GM03348 (cell line): Measurements from ENCODE around the gene C16orf86.

Experiments used
- DNase-seq: peaks from one replicate; pipeline ENCODE4 v3.0.0; 2012; ENCODE audit warnings: low spot score

The C16orf86 gene, protein sequence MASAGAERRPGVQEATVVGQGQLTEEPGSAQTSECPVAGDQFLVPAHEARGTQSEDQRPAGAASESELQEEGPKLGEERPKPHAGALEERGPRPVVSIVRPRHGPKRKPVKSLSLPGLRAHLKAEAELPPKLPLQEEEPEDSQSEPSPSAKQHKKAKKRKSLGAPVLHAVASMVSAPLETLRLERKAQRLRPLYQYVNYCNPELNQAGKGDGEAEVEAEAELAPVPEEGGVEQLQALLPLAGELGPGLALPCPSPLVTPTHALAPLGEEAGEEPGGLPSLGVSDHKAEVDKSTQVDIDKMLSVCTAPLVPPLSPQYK

DNA sequence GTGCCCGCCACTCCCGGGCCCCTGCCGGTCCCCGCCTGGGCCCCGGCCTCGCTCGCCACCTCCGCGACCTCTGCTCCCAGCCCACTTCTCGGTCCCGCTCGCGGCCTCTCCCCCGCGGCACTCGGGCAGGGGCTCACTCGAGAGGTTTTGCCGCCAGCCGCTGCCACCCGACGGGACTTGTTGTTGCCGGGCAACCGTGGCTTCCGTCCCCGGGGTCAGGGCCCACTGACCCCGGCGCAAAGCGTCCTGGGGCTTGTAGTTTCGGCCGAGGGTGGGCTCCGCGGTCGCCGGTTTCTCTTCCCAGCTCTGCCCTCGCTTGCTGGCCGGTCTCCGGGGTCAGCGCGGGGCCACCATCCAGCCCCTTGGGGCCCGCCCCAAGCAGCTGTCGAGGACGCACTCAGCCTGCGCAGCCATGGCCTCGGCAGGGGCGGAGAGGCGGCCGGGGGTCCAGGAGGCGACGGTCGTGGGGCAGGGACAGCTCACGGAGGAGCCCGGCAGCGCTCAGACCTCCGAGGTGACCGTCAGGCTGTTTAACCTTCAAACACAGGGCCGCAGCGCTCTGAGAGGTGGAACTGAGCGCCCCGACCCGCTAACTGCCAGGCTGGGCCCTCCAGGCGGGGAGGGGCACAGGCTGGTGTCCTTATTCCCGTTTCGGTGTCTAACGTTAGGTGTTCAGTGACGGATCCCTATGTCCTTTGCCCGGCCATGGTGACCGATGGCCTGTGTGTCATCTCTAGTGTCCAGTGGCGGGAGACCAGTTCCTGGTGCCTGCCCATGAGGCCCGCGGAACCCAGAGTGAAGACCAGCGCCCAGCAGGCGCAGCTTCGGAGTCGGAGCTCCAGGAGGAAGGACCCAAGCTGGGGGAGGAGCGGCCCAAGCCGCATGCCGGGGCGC, at the start of gene C16orf86, which contains the start of gene ENKD1:
Gene C16orf86, plus strand, starts transcription at position 256 of the 894 bp plus-strand sequence. Its CDS starts 157 bp downstream, at position 413.
Gene ENKD1, minus strand, starts transcription at position 192 of the 894 bp plus-strand sequence. CDS start 308 bp downstream, outside the sequence.
- DNase-seq = peak; percentile 86

DNA sequence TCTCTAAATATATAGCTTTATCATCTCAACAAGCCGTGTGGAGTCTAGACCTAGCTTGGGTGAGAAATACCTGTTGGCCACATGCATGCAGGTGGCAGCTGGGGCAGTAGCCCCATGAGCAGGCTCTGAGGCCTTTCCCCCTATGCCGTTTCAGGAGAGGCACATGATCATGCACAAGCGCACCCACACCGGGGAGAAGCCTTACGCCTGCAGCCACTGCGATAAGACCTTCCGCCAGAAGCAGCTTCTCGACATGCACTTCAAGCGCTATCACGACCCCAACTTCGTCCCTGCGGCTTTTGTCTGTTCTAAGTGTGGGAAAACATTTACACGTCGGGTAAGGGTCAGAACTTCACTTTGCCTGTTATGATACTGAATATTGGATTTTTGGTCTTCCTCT, 38.4 kb upstream of the C16orf86 start:
- no peak for DNase-seq

DNA sequence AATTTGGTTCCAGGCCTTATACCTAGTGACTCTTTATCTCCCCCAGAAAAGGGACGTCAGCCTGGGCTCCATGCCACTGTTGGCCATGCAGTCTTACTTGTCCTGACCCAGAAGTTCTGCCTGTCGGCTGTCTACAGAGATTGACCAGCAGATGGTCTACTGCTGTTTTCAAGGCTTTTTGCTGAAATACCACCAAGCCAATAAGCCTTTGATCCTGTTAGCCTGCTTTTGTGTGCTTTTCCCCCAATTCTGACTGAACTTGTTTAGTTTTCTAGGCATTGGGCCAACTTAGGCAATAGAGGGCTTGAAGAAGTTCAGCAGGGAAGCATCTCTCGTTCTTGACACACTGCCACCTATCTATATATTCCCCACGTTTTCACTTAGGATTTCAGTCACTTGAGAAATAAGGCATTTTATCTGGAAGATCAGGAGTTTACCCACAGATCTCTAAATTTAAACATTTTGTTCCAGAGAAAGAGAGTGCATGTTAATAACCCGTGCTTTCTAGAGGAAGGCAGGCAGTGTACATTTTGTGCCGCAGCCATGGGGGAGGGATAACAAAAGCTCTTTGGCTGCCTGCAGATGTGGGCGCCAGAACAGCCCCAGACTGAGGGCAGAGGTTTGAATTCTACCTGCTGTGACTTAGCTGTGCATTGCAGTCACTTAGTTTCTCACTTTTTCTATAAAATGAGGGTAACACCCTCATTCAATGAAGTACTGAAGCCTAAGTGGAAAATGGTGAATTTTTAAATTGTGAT, 34.0 kb upstream of the C16orf86 start:
- no peak for DNase-seq

DNA sequence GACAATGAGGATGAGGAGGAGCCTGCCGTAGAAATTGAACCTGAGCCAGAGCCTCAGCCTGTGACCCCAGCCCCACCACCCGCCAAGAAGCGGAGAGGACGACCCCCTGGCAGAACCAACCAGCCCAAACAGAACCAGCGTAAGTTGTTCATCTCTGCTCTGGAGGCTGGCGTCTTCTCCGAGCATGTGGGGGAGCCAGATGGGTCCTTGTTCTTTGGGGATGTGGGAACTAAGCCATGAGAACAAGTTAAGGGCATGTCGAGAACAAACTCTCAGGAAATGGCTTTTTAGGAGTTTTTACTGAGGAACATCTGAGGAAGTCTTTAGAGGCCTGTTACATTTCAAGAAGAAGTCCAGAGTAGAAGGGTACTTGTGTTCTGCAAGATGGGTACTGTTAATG, 29.9 kb upstream of the C16orf86 start:
- DNase-seq = no peak

DNA sequence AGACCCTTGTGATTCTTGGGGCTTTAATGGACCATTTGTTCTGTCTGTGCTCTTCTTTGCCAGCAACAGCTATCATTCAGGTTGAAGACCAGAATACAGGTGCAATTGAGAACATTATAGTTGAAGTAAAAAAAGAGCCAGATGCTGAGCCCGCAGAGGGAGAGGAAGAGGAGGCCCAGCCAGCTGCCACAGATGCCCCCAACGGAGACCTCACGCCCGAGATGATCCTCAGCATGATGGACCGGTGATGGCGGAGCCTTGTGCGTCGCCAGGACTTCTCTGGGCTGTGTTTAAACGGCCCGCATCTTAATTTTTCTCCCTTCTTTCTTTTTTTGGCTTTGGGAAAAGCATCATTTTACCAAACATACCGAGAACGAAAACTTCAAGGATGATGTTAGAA, 29.0 kb upstream of the C16orf86 start:
- DNase-seq = no peak

DNA sequence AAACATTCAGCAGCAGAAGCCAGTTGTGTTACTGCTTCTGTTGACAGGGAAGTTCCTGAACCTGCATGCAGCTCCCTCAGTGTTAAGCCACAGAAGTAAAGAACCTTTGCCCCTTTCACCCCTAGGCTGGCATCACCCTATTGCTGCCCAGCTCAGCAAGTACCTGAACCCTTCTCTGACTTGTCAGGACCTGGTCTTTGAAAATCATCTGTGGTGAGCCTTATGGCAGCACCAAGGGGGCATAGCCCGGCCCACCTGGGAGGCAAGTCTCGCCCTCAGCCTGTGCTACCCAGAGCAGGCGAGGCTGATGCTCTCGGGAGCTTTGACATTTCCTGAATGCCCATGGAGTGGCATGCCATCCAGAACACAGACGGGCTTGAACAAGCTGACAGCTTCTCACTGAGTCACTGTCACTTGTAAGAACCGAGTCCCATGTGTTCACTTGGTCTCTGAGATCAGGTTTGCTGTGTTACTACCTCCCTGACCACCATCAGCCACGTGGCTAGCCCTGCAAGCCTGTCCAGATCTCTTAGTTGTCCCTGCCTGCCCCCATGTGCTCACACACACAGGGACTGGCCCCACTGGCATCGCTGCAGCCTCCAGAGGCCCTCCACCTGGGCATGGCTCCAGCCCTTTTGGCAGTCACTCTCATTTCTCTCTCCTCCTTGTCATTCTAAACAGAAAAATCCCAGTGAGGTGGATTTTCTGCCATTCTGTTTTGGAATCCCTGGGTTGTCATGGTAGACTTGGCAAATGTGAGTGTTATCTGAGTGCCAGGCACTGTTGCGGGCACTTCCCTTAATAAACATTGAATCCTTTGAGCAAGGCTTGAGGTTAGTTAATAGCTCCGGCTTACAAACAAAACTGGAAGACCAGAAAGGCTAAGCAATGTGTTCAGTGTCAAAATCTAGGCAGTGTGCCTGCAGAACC, 24.6 kb upstream of the C16orf86 start:
- peak; percentile 59 for DNase-seq

DNA sequence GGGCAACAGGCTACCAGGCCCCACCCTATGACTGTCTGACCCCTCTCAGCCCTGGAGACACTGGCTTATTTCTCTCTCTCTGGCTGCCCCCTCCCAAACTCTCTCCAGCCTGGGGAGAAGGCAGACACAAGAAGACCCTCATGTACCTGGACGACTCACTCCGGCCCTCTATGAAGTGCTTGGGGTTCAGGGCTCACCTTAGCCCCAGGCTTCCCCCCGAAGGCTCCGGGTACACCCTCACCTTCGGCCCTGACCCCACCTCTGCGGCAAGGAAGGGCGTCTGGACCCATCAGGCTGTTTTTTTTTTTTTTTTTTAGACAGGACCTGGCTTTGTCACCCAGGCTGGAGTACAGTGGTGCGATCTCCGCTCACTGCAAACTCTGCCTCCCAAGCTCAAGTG, 22.6 kb upstream of the C16orf86 start:
- DNase-seq = no peak

DNA sequence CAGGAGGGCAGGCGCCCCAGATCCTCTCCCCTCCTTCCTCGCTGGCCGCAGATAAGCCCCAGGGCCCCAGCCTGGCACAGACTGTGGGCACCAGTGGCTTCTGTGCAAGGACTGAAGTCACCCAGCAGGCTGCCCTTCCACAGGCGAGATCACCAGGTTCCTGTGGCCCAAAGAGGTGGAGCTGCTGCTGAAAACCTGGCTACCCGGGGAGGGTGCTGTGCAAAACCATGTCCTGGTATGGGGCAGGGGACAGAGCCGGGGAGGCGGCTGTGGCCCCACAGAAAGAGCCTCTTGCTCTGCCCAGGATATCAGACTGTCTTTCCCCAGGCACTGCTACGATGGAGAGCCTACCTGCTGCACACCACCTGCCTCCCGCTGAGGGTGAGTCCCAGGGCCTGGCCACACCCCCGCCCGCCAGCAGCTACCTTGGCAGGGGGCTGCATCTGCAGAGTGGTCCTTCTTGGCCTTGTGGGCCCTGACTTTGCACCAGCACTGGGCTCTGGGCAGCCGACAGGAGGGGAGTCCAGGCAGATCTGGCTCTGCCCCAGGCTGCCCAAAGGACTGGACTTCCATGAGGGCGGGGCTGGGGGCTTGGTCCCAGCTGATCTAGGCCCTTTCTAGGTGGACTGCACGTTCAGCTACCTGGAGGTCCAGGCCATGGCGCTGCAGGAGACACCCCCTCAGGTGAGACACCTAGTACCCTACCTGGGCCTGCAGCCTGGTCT, 21.1 kb upstream of the C16orf86 start:
- DNase-seq = no peak

DNA sequence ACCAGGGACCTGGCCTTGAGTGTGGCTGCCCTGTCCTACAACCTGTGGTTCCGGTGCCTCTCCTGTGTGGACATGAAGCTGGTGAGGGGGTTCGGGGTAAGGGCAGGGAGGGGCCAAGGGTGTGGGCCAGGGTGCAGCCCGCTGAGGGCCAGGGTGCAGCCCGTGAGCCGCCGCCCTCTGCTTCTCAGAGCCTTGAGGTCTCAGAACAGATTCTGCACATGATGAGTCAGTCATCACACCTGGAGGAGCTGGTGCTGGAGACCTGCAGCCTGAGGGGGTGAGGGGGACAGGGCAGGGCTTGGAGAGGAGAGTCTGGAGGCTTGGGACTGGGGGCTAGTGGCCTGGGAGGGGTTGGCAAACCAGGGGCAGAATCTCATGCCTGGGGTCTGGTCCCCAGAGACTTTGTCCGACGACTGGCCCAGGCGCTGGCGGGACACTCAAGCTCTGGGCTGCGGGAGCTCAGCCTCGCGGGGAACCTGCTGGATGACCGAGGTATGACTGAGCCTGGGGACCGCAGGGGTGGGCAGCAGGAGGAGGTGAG, 19.4 kb upstream of the C16orf86 start:
- DNase-seq = no peak

DNA sequence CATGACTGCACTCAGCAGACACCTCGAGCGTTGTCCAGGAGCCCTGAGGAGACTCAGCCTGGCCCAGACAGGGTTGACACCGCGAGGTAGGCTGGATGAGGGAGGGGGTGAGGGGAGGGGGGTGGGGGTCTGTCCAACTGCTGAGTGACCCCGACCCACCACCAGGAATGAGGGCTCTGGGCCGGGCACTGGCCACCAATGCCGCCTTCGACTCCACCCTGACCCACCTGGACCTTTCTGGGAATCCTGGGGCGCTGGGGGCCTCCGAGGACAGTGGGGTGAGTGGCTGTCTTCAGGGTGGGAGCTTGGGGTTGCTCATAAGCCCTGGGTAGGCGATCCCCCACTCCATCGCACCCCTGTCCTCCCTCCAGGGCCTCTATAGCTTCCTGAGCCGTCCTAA, 18.9 kb upstream of the C16orf86 start:
- no peak for DNase-seq

DNA sequence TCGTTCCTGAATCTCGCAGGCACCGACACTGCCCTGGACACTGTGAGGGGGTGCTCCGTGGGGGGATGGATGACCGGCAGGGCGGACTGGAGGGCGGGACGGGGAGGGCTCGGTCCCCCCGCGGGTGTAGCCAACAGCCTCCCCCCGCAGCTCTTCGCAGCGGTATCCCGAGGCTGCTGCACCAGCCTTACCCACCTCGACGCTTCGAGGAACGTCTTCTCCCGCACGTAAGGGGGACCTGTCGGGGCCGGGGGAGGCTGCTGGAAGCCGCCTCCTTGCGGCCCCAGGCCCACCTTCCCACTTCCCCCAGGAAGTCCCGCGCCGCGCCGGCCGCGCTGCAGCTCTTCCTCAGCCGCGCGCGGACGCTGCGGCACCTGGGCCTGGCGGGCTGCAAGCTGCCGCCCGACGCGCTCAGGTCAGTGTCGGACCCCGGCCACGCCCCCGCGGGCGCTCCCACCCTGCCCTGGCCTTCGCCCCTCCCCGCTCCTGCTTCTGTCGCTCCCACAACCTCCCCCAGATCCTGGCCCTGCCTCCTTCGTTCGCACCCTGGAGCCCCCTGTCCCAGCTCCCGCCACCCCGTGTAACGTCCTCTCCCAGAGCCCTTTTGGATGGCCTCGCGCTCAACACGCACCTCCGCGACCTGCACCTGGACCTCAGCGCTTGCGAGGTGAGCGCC, 18.4 kb upstream of the C16orf86 start:
- no peak for DNase-seq

DNA sequence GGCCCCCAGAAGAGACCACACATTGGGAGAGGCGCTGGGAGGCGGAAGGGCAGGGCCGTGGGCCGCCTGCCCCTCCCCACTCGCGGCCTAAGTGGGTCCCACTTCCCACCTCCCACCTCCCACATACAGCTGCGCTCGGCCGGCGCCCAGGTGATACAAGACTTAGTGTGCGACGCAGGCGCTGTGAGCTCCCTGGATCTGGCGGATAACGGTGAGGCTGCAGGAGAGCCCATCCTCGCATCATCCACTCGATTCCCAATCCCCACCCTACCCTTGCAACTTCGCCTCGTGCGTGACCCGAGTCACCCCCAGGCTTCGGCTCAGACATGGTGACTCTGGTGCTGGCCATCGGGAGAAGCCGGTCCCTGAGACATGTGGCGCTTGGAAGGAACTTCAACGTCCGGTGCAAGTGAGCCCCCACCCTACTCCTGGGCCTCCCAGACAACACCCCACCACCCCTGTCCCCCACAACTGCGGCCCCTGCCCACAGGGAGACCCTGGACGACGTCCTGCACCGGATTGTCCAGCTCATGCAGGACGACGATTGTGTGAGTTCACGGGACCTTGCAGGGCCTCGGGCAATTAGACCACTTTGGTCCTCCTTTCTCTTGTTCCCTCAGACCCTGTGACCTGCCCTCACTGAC, 17.7 kb upstream of the C16orf86 start:
- no peak for DNase-seq

DNA sequence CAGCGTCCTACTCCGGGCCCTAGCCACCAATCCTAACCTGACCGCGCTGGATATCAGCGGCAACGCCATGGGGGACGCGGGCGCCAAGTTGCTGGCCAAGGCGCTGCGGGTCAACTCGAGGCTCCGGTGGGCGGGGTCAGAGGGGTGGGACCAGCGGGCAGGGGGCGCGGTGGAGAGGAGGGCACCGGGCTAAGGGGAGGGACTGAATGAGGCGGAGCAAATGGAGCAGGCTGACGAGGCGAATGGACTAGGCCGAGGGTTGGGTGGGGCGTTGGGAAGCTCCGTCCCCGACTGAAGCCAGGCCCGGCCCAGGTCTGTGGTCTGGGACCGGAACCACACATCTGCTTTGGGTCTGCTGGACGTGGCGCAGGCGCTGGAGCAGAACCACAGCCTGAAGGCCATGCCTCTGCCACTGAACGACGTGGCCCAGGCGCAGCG, 17.1 kb upstream of the C16orf86 start:
- DNase-seq = no peak

DNA sequence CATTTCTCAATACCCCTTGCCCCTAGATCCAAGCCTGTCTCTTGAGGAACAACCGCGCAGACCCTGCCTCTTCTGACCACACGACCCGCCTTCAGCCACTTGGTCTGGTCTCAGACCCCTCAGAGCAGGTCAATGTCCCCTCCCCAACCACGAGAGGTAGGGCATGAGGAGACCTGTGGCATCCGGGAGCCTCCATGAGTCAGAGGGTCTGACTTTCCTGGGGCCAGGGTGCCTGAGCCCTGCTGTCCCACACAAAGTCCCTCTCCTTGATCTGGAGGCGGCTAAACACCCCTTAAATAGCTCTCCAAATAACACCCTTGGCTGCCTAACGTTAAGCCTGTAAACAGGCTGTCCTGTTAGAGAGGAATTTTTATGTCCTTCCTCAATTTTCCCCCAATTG, 16.6 kb upstream of the C16orf86 start:
- no peak for DNase-seq

DNA sequence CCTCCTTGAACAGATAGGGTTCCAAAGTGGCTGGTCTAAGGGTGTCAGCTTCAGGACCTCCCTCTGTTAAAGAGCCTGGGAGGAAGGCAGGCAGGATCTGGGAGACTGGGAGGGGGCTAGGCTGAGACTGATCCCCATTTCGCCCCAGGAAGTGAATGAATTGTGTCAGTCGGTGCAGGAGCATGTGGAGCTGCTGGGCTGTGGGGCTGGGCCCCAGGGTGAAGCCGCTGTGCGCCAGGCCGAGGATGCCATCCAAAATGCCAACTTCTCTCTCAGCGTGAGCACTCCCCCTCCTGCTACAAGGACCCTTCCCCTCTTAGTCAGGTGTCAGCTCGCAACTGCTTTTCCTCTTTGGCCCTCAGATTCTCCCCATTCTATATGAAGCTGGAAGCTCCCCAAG, 15.6 kb upstream of the C16orf86 start:
- no peak for DNase-seq

DNA sequence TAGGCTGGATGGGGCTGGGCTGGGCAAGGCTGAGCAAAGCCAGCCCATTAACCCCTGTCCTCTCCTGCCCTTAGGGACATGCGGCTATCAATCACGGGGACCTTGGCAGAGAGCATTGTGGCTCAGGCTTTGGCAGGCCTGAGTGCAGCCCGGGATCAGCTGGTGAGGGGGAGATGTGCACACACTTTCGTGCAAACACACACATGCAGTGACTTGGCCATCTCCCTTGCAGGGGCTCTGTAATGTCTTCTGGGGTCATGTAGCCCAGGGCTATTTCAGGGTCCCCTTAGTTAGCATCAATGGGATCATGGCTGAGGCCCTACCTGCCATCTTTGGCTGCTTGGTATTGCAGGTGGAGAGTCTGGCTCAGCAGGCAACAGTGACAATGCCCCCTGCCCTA, 14.8 kb upstream of the C16orf86 start:
- no peak for DNase-seq

DNA sequence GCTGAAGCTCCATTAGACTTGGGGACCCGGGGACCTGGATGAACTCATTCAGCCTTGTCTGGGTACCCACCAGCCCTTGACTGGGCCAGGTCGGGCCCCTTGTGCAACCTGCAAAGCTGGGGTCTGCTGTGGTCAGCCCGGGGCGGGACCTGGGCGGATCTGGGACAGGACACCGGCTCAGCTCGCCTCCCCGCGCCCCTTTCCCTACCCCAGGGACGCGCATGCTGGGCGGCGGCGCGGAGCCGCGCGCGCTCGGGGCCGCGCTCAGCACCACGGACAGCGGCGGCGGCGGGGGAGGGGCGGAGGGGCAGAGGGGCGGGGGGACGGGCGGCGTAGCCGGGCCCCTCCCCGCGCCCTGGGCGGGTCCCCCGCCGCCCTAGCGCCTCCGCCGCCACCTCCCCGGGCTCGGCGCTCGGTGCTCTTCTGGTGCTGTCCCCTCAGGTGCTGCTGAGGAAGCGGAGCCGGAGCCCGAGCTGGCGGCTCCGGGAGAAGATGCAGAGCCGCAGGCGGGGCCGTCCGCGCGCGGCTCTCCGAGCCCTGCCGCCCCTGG, 14.0 kb upstream of the C16orf86 start:
- peak; percentile 78 for DNase-seq

DNA sequence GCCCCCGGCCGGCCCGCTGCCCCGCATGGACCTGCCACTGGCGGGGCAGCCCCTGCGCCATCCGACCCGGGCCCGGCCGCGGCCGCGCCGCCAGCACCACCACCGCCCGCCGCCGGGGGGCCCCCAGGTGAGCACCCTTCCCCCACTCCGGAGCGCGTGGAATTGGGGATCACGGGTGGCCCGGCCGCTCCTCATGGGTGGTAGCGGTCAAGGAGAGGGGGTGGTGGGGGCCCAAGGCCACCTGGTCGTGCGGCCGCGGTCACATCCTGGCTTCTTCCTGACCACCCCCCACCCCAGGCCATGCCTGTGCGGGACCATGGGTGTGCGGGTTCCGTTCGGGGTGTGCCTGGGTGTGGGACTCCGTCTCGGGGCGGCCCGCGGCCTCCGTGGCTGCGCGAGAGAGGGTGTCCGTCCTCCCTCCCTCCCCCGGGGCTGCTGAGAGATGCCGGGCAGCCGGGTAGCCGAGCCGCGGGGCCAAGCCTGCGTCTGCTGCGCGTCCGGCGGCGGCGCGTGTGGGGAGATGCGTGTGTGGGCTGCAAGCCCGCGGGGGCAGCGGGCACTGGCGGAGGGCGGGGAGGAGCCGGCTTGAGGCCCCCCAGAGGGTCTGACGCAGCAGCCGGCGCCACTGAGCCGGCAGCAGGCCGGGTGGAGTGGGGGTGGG, 13.4 kb upstream of the C16orf86 start:
- peak; percentile 67 for DNase-seq
